AG04449 (cell line): Measurements from ENCODE around the gene DMXL2.

ENCODE experiments used
- CTCF ChIA-PET: fragments of 350-600 bp; formaldehyde crosslinking; extraction: SDS; loops from one replicate; lab custom pipeline; 2021; ENCODE audit warnings: antibody characterized with exemption; lab: Yijun Ruan, JAX
- POLR2A ChIA-PET: fragments of 400-600, 350-600 bp; formaldehyde crosslinking; extraction: SDS; loops from one replicate; lab custom pipeline; 2020; ENCODE audit warnings: antibody characterized with exemption, inconsistent platforms; lab: Yijun Ruan, JAX
- DNase-seq: peaks from one replicate; pipeline ENCODE4 v3.0.0-alpha.2; 2010; ENCODE audit warnings: low read depth, low spot score
- H3K4me3 ChIP-seq: 2 replicates; pipeline ENCODE4 v1.5.1; 2011; ENCODE audit warnings: low read depth, mild to moderate bottlenecking, control low read depth, low read length
- TF ChIP-seq, protein P1 (sequence below): IDR thresholded peaks from one replicate; pipeline ENCODE4 v1.5.1; 2011; ENCODE audit warnings: mild to moderate bottlenecking, moderate library complexity, low read length, control low read depth, inconsistent platforms; ENCODE audit not compliant: insufficient read depth; ENCODE audit errors: missing control alignments

Gene DMXL2

DNA sequence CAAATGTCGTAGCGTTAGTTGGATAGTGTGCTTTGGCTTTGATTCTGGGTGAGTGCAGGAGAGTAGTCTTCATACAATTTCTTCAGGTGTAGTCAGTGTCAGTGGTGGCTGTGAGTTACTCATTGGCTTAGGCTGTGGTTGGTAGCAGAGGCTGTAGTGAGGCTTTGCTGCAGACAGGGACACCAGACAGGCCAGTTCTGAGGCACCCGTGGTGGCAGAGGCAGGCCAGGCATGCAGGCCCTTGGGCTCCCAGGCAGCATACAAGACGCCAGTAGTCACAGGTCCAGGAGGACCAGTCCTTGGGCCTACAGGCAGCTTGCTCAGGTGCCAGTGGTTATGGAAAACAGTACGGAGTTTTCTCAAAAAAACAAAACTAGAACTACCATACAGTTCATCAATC, 61.3 kb downstream of the DMXL2 start:
- POLR2A ChIA-PET = no interaction called here
- no peak for DNase-seq
- CTCF ChIA-PET = interaction anchor here (1.8 kb wide), 1 partner anchor 25 kb away, joined by 4 read pairs; no protein-coding TSS in a partner anchor
- TF ChIP-seq, protein P1, sequence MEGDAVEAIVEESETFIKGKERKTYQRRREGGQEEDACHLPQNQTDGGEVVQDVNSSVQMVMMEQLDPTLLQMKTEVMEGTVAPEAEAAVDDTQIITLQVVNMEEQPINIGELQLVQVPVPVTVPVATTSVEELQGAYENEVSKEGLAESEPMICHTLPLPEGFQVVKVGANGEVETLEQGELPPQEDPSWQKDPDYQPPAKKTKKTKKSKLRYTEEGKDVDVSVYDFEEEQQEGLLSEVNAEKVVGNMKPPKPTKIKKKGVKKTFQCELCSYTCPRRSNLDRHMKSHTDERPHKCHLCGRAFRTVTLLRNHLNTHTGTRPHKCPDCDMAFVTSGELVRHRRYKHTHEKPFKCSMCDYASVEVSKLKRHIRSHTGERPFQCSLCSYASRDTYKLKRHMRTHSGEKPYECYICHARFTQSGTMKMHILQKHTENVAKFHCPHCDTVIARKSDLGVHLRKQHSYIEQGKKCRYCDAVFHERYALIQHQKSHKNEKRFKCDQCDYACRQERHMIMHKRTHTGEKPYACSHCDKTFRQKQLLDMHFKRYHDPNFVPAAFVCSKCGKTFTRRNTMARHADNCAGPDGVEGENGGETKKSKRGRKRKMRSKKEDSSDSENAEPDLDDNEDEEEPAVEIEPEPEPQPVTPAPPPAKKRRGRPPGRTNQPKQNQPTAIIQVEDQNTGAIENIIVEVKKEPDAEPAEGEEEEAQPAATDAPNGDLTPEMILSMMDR = no peak
- H3K4me3 ChIP-seq = no peak overlapping the region

DNA sequence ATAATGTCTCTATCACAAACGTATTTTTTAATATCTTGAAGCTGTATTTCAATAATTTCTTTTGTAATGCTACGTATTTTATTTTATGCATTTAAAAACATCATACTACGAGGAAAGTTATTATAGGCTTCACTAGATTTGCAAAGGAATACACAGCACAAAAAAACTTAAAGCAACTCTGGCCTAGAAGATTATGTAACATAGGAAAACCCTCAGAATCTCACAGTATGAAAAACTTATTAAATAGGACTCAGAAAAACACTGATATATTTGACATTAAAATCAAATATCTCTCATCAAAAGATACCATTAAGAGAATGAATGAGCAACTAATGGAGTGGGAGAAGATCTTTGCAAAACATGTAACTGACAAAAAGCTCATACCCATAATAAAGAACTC, 63.7 kb downstream of the DMXL2 start:
- DNase-seq = no peak
- no peak overlapping the region for H3K4me3 ChIP-seq
- ChIA-PET POLR2A (no interaction called here), CTCF (interaction anchor here (1.6 kb wide), 1 partner anchor 22 kb away, joined by 5 read pairs; no protein-coding TSS in a partner anchor)
- TF ChIP-seq, protein P1 = no peak

DNA sequence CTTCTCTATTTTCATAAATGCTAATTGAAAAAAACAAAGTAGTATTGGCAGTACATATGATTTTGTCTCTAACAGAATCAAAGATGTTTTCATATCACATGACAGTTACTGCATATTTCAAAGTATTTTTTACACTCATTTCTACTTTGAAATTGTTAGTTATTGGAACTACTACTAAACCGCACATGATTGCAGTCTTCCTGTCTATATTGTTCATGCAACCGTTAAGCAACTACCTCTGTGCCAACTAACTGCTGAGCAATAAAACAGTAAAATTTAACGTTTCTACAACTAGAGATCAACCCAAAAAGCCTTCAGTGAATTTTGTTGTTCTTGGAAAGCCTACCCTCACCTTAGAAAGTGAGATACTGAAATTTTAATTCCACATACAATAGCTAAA, 64.2 kb downstream of the DMXL2 start:
- no peak for DNase-seq
- ChIA-PET POLR2A (no interaction called here), CTCF (interaction anchor here (1.6 kb wide), 1 partner anchor 22 kb away, joined by 5 read pairs; no protein-coding TSS in a partner anchor)
- TF ChIP-seq, protein P1 = no peak
- no peak overlapping the region for H3K4me3 ChIP-seq

DNA sequence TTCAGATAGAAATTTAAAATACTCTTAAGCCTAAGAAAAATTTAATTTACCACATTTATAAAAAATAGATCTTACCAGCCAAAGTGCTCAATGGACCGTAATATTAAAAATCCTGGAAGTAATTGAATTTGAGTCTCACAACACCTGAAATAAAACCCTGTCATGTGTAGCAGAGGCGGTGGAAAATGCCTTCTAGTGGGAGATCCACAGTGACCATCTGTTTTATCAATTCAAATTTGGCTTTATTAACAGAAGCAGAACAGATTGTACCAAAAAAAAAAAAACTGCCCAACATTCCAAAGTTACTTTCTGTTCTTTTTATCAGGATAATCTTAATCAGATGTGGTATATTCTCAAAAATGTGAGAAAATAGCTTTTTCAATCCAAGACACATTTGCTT, 71.7 kb downstream of the DMXL2 start:
- ChIA-PET POLR2A (no interaction called here), CTCF (interaction anchor here (1.6 to 2.5 kb wide), 2 partner anchors 14 to 15 kb away, joined by 3 to 17 read pairs; no protein-coding TSS in a partner anchor)
- no peak overlapping the region for H3K4me3 ChIP-seq

DNA sequence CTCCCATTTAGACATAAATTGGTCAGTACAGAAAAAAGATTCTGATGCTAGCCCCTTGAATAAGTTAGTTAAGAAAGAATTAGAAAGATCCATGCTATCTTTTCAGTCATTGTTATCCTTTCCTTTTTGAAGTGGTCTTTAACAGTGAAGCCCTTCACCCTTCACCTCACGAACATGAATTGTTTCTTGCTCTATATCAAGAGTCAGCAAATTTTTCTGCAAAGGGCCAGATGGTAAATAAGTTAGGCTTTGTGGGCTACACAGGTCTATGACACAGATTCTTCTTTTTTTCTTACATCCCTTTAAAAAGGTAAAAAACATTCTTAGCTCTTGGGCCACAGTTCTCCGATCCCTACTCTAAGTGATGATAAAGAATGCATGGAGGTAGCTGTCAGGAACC, 74.9 kb downstream of the DMXL2 start:
- H3K4me3 ChIP-seq = no peak overlapping the region
- TF ChIP-seq, protein P1 = no peak
- ChIA-PET POLR2A (no interaction called here), CTCF (interaction anchor here (2.3 kb wide), 1 partner anchor 11 kb away, joined by 12 read pairs; no protein-coding TSS in a partner anchor)
- DNase-seq = no peak

More for the DNA sequence above, 71.7 kb downstream of the DMXL2 start:
- TF ChIP-seq, protein P1 = no peak
- DNase-seq = no peak

DNA sequence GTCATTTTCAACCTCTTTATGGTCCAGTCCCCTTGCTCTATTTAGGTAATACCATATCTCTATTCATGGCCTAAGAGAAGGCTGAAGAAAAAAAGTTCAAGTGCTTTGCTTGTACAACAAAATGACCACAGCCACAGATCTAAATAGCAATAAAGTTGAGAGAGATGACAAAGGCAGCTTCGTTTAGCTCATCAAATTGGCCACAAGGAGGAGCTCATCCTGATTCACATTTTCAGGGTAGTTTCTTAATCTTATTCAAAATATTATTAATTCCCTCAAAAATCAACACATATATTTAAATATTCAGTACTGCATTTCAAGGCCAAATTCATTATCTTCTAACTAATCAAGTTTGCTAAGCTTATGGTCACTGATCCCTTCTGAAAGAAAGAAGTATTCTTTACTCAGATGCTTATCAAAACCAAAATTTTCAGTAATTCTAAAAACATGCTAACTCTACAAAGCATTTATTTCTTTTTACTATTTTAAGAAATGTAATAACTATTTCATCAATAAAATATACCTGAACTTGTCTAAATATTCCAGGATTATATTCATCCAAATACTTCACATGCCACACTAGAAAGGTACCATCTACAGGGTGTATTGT, 85.5 kb downstream of the DMXL2 start:
- POLR2A ChIA-PET = no interaction called here

More for the DNA sequence above, 85.5 kb downstream of the DMXL2 start:
- TF ChIP-seq, protein P1 = peak; percentile 39
- peak; percentile 4 for DNase-seq
- CTCF ChIA-PET = interaction anchor here (0.7 to 2.7 kb wide), 22 partner anchors 9 to 374 kb away, joined by 3 to 20 read pairs (median 4); no protein-coding TSS in a partner anchor
- H3K4me3 ChIP-seq = no peak overlapping the region
